Measurements from ENCODE around the gene NHS.
"Not testable (repeated sequence)": the region's sequence is repeated elsewhere in the genome, so short reads cannot be mapped to it uniquely, and the experiment has no call there.

The NHS gene

DNA sequence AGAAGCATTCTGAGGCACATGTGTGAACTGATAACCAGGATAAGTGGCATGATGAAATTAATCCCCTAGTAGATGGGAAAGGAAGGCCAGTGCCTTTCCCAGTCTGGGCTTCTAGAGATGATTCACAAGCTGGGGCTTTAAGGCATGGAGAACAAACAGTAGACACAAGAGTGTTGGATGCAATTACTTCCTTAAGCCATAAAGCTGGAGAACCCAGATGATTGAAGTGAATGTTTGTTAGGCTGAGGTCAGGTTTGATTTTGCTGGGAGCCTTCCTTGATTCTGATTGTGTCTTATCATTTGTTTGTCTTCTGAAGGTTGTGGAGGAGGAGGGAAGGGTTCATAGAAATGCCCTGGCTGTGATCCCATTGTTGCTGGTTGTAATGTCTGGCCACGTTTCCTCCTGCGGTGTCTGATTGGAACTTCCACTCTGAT, 125.2 kb downstream of the NHS start:
- no peak for FAIRE-seq

DNA sequence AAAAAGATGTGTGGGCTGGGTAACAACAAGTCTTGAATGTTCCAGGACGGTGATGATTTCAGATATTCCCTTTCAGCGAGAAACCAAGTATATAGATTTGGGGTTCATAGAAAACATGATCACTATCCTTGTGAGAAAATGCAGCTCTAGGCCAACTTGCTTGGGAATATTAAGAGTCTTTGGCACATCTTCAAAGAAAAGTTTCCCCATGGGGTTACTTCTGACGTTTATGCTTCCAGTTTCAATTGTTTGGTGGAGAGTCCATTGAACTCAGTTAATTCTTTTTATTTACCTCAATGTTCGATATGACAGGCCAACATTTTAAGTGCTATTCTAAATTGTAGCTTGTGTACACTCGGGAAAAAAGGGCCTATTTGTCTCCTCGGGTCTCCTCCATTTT, 126.7 kb downstream of the NHS start:
- no peak for FAIRE-seq

DNA sequence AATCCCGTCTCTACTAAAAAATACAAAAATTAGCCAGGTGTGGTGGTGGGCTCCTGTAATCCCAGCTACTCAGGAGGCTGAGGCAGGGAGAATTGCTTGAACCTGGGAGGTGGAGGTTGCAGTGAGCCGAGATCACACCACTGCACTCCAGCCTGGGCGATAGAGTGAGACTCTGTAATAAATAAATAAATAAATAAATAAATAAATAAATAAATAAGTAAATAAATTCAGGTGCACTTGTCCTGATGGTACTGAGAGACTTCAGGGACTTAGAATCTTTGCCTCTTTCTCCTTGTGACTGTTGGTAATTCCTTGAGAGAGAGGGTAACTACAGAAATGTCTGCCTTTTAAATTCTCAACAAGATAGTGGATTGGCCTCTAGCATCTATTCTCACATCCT, 131.4 kb downstream of the NHS start:
- not testable (repeated sequence) for FAIRE-seq

DNA sequence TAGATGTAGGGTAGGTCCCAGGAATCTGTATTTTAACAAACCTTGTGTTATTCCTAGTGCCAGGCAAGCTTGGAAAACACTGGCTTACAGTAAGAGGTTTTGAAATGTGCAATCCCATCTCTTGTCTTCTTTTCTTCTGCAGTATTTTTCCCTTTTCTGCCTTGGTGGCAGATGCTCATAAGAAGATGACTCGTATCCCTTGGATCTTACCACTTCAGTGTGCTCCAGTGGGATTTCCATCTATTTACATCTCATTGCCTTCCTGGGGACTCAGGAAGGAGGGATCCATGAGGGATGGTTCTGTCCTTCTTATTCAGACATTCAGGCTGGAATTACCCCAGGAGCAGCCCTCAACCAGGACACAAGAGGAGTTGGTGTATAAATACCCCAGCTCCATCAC, 136.6 kb downstream of the NHS start:
- FAIRE-seq, result no peak

DNA sequence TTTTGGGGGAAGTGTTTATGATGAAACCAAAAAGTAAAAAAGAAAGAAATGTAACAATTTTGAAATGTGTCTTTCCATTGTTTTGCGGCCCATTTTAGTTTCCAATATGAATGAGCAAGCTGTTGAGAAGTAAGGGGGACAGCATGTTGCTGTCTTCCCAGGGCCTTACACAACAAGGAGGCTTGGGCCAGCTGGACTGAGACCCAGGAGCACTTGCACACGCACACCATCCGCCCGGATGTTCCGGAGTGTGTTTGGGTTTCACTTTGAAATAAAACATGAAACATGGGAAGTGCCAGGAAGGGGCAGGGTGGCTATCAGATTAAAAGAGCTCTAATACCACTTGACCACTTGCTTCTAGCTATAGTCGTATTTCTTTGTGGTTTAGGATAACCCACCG, 144.4 kb downstream of the NHS start:
- FAIRE-seq, result no peak

DNA sequence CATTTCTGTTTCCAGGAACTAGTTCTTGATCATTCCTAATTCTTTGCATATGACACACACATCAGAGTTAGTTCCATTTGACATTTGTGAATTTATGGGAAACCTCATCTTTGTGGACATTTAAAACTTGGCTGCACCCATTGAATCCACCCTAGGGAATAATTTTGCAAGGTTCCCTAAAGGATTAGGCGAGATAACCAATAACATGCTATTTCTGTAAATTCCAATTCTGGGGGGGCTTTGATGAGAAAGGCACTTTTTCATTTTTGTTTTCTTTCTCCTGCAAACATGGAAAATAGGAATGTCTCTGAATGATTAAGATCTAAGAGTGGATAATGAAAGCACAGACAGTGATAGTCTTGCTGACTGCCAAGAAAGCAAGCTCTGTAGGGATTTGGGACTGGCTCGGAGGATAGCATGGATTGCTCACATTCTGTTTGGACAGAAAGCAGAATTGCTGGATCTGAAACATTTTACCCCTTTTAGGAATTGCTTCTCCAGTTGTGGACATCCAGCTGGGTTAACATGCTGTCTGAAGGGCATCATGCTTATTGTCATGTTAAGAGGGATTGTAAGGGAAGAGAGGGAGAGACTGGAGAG, 145.1 kb downstream of the NHS start:
- no peak for FAIRE-seq

DNA sequence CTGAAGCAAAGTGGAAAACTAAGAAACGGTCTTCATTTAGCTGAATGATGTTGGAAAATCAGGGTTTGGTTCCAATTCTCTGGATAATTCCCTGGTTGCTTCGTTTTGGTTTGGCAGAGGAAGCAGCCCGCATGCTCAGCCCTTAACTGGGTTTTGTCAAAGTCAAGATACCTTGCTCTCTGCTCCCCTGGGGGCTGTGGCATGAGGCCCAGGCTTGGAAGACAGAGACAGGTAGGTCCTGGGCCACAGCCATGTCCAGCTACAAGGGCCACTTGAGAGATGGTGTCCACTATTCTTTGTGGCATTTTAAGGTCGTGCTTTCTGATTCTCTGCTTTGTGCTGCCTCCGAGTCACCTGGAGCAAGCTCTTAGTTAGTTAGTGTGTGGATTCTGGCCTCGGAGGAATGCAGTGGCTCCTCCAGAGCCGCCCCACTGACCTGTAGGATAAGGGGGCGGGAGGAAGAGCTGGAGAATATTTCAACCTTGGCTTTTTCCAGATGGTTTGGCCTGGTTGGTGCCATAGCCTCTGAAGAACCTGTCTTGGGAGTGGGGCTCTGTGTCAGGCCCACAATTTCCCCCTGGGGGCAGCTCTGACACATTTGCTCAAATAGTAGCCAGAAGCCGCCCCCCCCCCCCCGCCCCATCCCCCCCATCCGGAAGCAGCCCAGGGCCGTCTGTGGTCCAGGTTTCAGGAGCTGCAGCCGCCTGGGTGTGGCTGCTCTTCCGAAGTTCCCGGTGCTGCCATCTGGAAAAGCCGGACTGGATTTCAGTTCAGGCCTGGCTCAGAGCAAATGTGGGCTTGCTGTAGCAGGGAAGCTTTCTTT, 147.1 kb downstream of the NHS start:
- FAIRE-seq, result no peak

DNA sequence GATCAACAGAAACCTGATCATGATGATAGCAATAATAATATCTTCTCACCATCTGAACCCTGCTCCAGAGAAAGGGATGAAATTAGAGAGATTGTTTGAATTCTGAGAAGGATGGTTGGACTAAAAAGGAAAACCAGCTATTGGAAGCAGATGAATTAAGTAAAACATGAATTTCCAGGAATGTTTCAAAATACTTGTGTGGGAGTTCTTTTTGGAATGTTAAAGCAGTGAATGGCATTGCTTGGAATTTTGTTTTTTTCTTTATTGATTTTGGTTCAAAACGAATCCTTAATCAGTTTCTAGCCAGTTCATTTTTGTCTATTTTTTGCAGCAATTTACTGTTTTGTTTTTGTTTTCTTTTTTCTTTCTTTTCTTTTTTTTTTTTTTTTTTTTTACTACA, 150.3 kb downstream of the NHS start:
- FAIRE-seq, result no peak

DNA sequence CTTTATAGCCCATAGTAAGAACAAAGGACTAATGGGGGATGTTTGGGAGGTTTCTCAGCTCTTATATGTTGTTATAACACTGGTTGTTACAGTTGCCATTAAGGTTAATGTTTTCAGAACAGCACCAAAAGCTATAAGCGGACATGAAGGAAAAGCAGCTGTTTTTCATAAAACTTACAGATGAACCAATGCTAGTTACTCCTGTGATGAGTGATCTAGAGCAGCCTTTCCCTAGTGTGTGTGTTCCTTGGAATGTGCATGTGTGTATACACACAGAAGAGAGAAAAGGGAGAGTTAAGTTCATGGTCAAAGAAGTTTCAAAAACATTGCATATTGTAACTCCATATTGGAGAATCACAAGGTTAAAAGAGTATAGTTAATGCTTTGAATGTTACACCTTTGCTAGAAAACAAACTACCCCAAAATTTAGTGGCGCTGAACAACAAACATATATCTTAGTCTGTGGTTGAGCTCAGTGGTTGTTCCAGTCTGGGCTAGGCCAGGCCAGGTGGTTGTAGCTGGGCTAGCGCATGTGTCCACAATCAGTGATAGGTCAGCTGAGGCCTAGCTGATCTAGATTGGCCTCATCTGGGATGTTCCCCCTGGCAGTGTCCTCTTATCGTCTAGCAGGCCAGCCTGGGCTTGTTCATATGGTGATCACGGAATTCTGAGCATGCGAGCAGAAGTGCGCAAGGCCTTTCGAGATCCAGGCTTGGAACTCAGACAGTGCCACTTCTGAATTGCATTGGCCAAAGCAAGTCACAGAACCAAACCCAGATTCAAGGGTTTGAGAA, 151.0 kb downstream of the NHS start:
- FAIRE-seq, result no peak

DNA sequence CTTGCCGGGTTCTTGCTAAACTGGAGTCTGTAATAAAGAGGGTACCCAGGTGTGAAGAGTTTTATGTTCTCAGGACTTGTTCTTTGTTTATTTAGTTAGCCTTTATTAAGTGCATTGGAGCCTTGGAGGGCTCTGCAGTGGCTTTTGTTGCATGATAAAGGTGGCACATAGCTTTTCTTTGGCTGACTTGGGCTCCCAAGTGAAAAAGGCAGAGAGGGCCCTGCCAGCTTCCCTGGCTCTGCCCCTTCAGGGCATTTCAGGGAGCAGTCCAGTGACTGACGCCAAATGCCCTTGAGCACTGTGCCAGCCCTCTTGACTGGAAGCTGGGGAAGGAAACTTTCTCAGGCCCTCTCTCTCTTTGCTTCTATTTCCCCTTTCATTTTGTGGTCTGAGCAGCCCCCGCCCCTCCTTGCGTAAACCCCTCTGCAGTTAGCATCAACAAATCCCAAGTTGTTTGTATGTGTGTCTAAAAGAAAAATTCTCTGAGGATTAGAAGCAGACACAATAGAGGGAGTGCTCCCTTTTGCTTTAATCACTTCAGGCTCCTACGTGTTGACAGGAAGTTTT, 152.2 kb downstream of the NHS start:
- no peak for FAIRE-seq

DNA sequence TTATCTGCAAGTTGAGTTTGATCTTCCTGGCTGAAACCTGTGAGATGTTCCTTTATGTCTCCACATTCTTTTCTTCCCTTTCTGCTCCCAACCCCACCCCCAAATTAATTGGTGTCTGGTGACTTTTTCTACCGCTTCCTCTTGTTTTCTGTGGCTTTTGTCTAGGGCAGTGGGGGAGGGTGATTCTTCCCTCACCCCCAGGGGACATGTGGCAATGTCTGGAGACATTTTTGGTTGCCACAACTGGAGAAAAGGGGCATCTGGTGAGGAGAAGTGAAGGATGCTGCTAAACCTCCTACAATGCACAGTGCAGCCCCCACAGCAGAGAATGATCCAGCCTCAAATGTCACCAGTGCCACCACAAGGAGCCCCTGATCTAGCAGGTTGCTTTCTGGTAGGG, 152.9 kb downstream of the NHS start:
- no peak for FAIRE-seq

DNA sequence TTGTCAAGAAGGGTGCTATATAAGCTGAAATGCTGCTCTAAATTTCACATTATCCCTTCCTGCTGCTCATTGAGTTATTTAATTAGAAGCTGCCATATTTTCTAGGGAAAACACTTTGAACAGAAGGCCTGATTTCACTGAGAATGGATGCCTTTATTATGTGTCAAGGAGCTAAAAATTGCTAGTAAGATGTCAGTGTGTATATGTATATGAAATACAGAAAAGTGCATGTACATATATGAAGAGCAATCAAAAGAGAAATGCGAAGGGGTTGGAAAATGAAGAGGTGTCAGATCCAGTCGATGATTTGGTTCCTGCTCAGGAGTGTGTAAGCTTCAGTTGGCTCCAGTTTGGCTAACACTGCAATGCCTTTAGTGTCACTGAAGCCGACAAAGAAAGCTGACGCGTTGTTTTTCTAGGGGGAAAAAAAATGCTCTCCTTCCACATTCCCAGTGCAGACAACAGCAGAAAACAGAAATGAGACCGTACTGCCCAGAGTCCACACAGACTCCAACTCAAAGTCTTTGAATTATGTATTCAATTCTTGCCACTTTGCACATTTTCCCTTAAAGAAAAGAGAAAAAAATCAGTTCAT, 154.2 kb downstream of the NHS start:
- FAIRE-seq, result no peak

DNA sequence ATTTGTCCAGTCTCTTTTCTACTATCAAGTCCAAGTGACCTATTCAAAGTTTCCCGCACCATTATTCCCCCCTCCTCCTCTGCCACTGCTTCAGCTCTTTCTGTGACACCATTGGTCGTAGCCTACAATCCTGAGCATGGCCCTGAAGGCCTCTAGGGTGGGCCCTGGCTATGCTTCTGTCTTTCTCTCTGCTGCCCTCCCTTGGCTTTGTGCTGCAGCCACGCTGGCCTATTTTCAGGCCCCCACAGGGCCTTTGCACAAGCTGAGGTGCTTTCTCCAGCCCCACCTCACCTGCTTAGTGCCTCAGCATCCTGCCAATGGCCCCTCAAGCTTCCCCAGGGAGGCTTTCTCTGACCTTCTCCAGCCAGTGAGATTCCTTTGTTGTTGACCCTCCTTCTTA, 156.5 kb downstream of the NHS start:
- FAIRE-seq, result no peak

DNA sequence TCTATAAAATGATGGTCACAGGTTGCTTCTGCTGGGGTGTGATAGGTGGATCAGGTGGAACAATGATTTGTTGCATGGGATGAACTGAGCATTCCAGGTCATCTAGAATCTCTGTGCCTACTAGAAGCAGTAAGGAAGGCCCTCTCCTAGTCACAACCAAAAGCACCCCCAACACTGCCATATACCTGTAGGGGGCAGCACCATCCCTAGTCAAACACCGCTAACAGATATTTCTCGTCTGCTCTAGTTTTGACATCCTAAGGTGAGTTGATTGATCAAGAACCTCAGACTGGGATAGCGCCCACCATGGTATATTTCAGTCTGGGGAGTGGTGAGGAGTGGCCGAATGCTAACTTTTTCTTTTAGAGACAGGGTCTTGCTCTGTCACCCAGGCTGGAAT, 160.2 kb downstream of the NHS start:
- no peak for FAIRE-seq

DNA sequence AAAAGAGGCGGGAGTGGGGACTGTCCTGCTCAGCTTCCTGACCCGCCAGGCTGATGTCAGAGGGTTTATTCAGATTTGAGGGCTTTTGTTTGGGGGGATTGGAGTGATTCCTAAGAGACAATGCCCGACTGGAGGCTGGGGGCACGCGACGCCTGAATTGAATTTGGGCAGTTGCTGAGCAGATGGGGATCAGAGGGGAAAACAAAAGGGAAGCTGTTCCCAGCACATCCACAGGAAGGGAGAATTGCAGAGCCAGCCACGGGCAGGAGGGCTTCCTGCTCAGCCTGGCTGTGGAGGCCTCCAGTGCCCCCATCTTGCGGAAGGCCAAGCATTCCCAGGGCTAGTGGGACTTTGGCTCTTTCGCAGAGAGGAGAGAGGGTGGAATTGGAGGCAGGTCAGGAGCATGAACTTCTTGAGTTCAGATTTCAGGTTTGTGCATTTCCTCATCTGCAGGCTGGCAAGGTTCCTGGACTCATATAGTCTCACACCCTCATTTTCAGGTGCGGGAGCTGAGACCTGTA, 162.8 kb downstream of the NHS start:
- FAIRE-seq, result no peak

DNA sequence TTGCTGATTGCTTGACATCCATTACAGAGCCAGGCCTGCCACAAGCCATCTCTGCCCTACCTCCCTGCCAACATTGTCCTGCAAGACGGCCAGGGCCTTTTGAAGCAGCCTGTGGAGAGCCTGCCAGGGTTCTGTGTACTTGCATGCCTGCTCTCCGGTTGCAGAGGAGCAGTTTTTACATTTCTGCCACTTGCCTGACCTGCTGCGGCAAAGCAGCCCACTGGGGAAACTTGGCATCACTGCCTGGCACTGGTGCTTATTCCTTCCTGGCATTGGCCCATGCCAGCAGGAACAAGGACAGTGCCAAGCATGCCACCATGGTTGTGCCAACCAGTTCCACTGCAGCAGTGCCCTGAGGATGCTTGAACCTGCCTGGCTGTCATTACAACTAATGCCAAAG, 167.1 kb downstream of the NHS start:
- no peak for FAIRE-seq

DNA sequence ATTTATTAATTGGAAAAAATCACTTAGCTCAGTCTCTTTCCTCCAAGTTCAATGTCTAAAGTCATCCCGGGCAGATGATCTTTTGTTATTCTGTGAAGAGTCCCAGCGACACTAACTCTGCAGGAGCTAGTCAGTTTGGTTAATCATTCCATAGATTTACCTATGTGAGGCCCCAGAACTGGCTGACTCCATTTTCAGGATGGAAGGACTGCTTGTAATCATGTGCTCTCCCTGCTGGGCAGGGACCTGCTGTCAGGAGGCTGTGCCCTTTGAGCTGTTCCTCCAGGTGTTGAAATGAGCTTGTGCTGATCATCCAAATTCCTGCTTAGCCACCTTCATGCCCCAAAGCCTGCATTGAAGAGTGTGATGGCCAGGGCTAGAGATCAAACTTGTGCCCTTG, 169.8 kb downstream of the NHS start:
- FAIRE-seq, result no peak

DNA sequence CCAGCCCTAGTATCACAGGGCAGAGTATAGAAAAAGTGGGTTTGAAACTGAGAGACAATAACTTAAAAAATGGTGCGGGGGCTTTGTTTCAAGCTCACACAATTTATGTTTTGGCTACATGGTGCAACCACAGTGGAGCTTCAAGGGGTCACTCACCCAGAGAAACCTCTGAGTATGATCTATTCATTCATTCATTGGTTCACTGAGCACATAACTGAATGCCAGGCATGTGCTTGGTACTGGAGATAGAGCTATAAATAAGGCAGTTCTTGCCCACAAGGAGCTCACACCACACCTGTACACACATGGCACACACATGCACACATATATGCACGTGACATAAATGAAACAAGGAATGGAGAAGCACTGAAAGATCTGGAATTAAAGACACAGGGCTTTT, 171.4 kb downstream of the NHS start:
- no peak for FAIRE-seq

DNA sequence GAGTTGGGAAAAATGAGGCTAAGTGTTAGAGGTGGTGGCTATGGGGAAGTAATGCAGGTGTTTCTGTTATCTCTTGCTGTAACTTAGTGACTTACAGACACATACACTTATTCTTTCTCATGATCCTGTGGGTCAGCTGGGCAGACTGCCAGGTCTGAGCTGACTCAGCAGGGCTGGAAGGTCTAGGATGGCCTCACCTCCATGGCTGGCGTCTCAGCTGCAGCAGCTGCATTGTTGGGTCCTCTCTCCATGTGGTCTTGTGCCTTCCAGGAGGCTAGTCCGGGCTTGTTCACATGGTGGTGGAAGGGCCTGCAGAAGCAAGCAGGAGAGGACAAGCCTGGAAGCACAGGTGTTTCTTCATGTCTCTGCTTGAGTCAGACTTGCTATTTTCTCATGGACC, 172.7 kb downstream of the NHS start:
- no peak for FAIRE-seq

DNA sequence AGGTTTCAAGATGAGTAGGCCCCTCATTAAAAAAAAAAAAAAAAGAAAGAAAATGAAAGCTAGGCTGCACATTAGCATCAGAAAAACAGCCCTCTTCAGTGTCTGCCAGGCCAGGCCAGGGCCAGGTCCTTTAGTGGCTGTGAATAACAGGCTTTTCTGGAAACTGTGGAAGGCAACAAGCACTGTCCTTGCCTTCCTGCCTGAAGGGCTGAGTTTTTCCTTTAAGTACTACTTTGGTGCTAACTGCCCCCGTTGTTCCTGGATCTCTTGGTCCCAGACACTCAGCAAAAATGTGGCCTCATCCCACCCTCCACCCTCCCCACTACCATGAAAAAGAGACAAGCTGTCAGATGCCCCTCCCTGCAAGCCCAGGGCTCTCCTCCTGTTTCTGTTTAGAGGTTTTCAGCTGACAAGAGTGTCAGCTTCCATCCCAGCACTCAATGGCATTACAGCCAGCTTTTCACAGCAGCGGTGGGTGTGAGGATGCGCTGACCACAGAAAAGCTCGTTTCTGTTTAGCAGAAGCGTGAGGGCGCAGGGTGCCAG, 174.2 kb downstream of the NHS start:
- FAIRE-seq, result no peak

DNA sequence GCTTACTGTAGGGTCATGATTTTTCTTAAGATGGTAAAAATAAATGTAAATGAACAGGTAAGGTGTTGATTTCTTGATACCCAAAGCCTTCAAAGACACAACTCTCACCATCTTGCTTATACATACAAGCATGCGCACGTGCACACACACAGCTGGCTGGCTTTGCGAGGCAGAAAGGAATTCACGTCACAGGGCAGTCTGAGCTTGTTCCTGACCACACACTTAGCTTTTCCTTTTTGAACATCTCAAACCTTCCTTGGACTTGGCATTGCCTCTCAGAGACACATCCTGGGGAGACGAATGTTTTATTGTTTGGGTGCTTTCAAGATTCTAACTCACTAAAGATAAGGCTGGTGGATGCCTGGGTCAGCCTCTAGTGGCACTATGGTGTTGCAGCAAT, 175.0 kb downstream of the NHS start:
- no peak for FAIRE-seq

DNA sequence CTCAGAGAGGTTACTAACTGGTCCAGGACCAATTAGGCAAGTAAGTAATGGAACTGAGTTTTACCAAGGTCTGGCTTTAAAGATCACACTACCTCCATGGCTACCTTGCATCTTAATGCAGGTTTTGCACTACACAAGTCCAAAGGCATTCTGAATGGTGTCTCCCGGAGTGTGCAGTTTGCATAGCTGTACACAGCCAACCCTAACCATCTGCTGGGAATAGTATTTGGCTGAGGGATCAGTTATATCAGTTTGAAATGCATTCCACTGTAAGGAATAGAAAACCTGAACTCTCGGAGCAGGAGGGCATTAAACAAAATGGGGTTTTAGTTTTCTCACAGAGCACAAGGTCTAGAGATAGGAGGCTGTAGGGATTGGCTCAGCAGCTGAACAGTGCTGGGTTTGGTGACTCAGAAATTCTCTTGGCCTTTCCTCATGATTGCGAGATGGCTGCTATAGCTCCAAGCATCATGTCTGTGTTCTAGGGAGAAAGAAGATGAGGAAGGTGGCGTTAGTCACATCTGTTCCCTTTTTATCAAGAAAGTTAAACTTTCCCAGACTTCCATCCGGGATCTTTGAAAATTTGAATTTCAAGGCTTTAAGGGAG, 177.1 kb downstream of the NHS start:
- FAIRE-seq, result no peak
